ENCODE results near the gene UROS.

The UROS gene

DNA sequence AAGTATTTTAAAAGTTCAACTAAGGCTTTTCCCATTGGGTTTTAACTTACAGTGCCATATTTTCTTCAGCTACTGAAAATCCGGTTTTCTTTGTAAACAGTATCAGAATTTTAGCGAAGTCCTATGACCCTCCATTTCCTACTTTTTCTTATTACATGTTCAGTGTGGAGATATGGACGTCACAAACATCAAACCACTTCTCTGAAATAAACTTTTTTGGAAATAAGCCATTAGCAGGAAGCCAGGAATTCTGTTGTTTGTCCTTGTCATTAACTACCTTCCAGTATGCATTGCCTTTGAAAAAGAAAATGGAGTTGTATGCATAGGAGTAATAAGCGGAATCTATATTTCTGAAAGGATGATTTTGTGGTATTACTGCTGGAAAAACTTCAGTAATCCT is 56.5 kb downstream of the UROS start:
- POLR2A ChIA-PET = no interaction called here
- no peak overlapping the region for H3K4me3 ChIP-seq (ENCODE audit: low read depth, low read length)
- CTCF ChIA-PET = no interaction called here

GRCh38 chr10:125765835-125766234 is 57.2 kb downstream of the UROS start:
- peaks cover 4% of the 10 kb centered on the region; the same call in 1 of the 2 replicates for H3K4me1 ChIP-seq (ENCODE audit: control insufficient read depth, insufficient read depth, low read length)
- H3K36me3 ChIP-seq (ENCODE audit: control insufficient read depth in 2 of 2, insufficient read depth in 1 of 2, low read length in 2 of 2) = peaks cover 34 to 71% of the 10 kb centered on the region in 2 experiments
- no peak overlapping the region for H3K27ac ChIP-seq (ENCODE audit: extremely low read depth, low read depth, low read length)
- H3K9me3 ChIP-seq (ENCODE audit: control insufficient read depth, insufficient read depth, low read depth, low read length) = no peaks in the 10 kb centered on the region
- H3K4me3 ChIP-seq (ENCODE audit: low read depth, low read length) = no peak overlapping the region
- TF ChIP-seq ZNF274 (IDR thresholded peaks at IDR 0.05; ENCODE audit: low read length) (no peak), ZNF274 (tag by site-specific recombination; IDR thresholded peaks at IDR 0.05; ENCODE audit: borderline replicate concordance) (no peak), ZNF677 (tag by site-specific recombination; IDR thresholded peaks at IDR 0.05) (no peak), KLF16 (tag by site-specific recombination; IDR thresholded peaks at IDR 0.05) (no peak), IKZF3 (tag by site-specific recombination; IDR thresholded peaks at IDR 0.05) (no peak), ZNF324 (tag by site-specific recombination; IDR thresholded peaks at IDR 0.05) (no peak), ZNF280D (tag by site-specific recombination; IDR thresholded peaks at IDR 0.05) (no peak), SALL2 (tag by site-specific recombination; IDR thresholded peaks at IDR 0.05; ENCODE audit: borderline replicate concordance) (no peak)
- TF ChIP-seq, protein P1, sequence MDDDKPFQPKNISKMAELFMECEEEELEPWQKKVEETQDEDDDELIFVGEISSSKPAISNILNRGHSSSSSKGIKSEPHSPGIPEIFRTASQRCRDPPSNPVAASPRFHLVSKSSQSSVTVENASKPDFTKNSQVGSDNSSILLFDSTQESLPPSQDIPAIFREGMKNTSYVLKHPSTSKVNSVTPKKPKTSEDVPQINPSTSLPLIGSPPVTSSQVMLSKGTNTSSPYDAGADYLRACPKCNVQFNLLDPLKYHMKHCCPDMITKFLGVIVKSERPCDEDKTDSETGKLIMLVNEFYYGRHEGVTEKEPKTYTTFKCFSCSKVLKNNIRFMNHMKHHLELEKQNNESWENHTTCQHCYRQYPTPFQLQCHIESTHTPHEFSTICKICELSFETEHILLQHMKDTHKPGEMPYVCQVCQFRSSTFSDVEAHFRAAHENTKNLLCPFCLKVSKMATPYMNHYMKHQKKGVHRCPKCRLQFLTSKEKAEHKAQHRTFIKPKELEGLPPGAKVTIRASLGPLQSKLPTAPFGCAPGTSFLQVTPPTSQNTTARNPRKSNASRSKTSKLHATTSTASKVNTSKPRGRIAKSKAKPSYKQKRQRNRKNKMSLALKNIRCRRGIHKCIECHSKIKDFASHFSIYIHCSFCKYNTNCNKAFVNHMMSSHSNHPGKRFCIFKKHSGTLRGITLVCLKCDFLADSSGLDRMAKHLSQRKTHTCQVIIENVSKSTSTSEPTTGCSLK (tag by site-specific recombination; IDR thresholded peaks at IDR 0.05) = no peak
- POLR2A ChIA-PET = no interaction called here
- CTCF ChIA-PET = interaction anchor here (0.8 kb wide), 1 partner anchor 70 kb away, joined by 3 read pairs; no protein-coding TSS in a partner anchor

More for the DNA sequence above, 56.5 kb downstream of the UROS start:
- Histone ChIP-seq H3K27ac (ENCODE audit: extremely low read depth, low read depth, low read length) (no peak overlapping the region), H3K9me3 (ENCODE audit: control insufficient read depth, insufficient read depth, low read depth, low read length) (no peaks in the 10 kb centered on the region), H3K36me3 (ENCODE audit: control insufficient read depth in 2 of 2, insufficient read depth in 1 of 2, low read length in 2 of 2) (peaks cover 28 to 65% of the 10 kb centered on the region in 2 experiments), H3K4me1 (ENCODE audit: control insufficient read depth, insufficient read depth, low read length) (peaks cover 4% of the 10 kb centered on the region; the same call in 1 of the 2 replicates)
- no peak for TF ChIP-seq ZNF266 (tag by site-specific recombination; IDR thresholded peaks at IDR 0.05; ENCODE audit: low read depth)
- no peak for TF ChIP-seq ZBTB10 (tag by site-specific recombination; IDR thresholded peaks at IDR 0.05)
- TF ChIP-seq ZNF138 (tag by site-specific recombination; IDR thresholded peaks at IDR 0.05; ENCODE audit: borderline replicate concordance) = no peak
- no peak for TF ChIP-seq ZNF76 (tag by site-specific recombination; IDR thresholded peaks at IDR 0.05; ENCODE audit: borderline replicate concordance, low read depth)
- TF ChIP-seq MYNN (tag by site-specific recombination; IDR thresholded peaks at IDR 0.05; ENCODE audit: borderline replicate concordance) = no peak
- no peak for TF ChIP-seq ZNF416 (tag by site-specific recombination; IDR thresholded peaks at IDR 0.05)
